ENCODE data around the gene TNIK.

DNA sequence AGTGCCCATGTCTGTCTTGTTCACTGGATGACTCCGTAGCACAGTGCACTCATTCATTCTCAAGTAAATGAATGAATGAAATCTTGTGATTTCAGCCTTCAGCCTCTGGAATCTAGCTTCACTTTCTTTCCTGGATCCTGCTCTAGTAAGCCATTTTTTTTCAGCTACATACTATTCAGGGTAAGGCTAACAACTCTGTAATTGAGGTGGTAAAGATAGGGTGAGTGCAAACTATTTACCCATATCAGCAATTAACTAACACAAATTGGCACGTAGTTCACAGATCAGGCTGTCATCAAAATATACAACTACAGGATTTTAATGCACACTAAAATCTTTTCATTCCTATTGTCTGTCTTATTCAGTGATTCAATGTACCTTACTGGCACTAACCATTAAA, 238.6 kb downstream of the TNIK start:
- TF ChIP-seq RAD21 (conservative IDR thresholded peaks at IDR 0.05) (no peak), CTCF (IDR thresholded peaks at IDR 0.05; ENCODE audit: poor library complexity, severe bottlenecking) (no peak), EZH2 (IDR thresholded peaks at IDR 0.05; ENCODE audit: borderline replicate concordance, insufficient read depth, low read length, poor library complexity, severe bottlenecking) (no peak), EP300 (conservative IDR thresholded peaks at IDR 0.05; ENCODE audit: poor library complexity, severe bottlenecking) (no peak)
